GM19193 (cell line): ENCODE measurements around the gene SLC30A9.

Experiments
- POLR2A ChIP-seq: IDR thresholded peaks from 4 replicates; pipeline ENCODE4 v1.6.1; 2011; ENCODE audit not compliant: insufficient read depth, insufficient read length; ENCODE audit errors: extremely low read depth

Gene SLC30A9

DNA sequence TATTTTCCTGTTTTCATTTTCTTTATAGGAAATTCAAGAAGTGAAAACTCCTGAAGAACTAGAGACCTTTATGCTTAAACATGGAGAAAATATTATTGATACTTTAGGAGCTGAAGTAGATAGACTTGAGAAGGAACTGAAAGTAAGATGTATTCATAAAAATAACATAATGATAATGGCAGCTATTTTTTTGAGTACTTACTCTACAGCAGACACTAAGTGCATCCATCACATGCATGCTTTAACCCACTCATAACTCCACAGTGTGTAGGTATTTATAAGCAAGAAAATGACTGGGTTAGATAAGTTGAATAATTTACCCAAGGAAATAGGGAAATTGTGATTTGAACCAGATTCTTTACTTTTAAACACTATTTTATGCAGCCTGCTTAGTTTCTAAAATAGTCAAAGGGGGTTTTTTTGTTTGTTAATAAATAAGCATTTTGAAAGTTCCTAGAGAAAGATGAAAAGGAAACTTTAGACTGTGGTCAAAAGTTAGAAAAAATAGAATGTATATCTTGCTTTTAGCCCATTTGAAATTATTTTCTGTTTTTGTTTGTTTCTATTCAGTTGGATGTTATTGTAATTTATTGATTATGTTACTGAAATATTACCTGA, 88.0 kb downstream of the SLC30A9 start:
- no peak for TF ChIP-seq POLR2A

GRCh38 chr4:42080306-42080705, 90.0 kb downstream of the SLC30A9 start:
- no peak for TF ChIP-seq POLR2A

- TF ChIP-seq POLR2A, result no peak
Observed at GRCh38 chr4:42083816-42084215, 93.5 kb downstream of the SLC30A9 start.

DNA sequence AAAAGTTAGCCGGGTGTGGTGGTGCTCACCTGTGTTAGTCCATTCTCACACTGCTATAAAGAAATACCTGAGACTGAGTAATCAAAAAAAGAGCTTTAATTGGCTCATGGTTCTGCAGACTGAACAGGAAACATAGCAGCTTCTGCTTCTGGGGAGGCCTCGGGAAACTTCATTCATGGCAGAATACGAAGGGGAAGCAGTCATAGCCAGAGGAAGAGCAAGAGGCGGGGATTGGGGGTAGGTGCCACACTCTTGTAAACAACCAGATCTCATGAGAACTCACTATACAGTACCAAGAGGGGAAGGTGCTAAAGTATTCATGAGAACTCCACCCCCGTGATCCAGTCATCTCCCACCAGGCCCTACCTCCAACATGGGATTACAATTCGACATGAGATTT, 98.1 kb downstream of the SLC30A9 start:
- no peak for TF ChIP-seq POLR2A

DNA sequence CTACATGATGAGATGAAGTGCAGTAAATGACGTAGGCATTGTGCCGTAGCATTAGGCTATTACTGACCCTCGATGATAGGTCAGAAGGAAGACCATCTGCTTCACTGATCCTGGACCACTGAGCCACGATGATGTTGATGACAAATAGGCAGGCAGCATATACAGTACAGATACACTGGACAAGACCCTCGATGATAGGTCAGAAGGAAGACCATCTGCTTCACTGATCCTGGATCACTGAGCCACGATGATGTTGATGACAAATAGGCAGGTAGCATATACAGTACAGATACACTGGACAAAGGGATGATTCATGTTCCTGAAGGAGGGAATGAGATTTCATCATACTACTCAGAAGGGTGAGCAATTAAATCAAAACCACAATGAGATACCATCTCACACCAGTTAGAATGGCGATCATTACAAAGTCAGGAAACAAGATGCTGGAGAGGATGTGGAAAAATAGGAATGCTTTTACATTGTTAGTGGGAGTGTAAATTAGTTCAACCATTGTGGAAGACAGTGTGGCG, 111.2 kb downstream of the SLC30A9 start:
- no peak for TF ChIP-seq POLR2A

DNA sequence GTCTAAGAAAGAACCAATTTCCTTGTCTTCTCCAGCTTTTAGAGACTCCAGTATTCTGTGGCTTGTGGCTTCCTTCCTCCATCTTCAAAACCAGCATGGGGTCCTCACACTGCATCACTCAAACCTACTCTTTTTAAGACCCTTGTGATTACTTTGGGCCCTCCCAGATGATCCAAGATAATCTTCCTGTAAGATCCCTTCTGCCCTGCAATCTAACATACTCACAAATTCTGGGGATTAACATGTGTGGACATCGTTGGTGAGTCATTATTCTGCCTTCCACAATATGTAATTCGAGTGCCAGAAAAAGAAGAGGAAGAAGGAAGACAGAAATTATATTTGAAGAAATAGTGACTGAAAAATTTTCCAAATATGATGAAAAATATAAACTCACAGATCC, 114.2 kb downstream of the SLC30A9 start:
- TF ChIP-seq POLR2A, result no peak

DNA sequence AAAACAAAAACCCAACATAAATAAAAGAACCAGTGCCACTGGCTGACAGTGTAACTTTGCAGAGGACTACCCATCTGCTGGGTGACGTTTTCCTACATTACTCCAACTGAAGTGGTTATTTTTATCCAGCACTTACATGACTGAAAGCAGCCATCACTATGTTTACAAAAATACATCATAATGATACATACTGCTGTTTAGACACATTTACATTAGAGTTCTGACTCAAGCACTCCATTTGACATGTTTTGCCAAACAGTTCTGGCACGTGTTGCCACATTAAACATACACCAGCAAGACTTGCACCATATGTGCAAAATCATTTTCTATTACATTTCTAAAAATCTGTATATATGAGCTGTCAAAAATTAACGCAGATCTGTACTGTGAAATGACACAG, 122.5 kb downstream of the SLC30A9 start:
- no peak for TF ChIP-seq POLR2A

DNA sequence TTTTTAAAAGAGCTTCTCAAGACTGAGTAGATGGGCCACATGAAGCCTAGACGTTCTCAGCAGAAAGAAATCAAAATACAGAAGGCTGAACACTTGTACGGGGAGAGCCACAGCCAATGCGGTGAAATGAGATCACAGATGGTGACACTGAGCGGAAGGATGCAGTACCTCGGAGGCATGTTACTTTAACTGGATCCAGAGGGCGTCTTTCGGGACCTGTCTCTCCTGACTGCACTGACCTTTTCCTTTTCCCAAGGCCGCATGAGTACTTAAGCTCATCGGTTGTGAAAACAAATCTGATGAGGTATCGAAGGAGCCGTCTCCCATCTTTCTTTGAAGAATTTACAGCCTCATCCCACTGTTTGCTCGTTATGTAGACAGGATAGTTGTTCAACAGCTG, 129.6 kb downstream of the SLC30A9 start:
- TF ChIP-seq POLR2A, result no peak

DNA sequence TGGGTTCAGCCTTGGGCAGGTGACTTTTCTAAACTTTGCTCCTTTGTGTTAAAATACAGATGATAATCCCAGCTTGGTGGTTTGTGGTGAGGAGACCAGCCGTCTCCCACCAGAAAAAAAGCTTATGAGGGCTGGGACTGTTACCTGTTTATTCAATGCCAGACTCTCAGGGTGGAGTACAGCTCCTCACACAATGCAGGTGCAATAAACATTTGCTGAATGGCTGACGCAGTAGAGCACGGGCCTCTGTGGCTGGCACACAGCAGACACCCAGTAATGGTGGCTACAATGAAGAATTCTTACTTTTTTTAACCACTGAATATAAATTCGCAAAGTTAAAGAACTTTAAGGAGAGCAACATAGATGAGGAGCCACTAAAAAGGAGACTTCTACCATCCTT, 131.9 kb downstream of the SLC30A9 start:
- TF ChIP-seq POLR2A, result no peak

GRCh38 chr4:42123071-42123644, 132.8 kb downstream of the SLC30A9 start:
- TF ChIP-seq POLR2A, result no peak

DNA sequence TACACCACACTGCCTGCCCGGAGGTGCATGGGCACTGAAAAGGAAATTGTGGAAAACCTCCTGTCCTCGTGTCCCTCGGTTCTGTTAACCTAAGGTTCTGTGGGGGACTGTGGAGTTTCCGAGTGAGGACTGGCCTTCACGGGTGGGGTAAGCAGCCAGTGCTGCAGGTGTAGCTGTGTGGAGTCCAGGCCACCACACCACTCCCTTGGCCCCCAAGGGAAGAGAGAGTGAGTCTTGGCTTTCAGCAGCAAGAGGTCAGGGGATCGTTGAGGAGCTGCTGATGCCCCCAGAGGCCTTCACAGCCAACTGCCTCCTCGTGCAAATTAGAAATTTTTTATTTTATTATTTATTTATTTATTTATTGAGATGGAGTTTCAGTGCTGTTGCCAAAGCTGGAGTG, 141.8 kb downstream of the SLC30A9 start:
- TF ChIP-seq POLR2A, result no peak

GRCh38 chr4:42133006-42133405, 142.7 kb downstream of the SLC30A9 start:
- no peak for TF ChIP-seq POLR2A

GRCh38 chr4:42136371-42136770, 146.0 kb downstream of the SLC30A9 start:
- no peak for TF ChIP-seq POLR2A
